ENCODE results near the gene NDC80. TPM values are rescaled to one million over a fixed set of nuclear protein-coding genes. Genes with fewer than 3 reads are reported as not detected.
"Not testable (repeated sequence)": the region's sequence is repeated elsewhere in the genome, so short reads cannot be mapped to it uniquely, and the experiment has no call there.

Gene NDC80
- total RNA-seq, 2 experiments from 2014 or later: 96.8 to 108 TPM

GRCh38 chr18:2656981-2657512, 85.7 kb downstream of the NDC80 start:
- Mint-ChIP-seq H3K4me3 (peak overlapping the region; percentile 93), H3K4me1 (ENCODE audit: low read depth) (peaks cover 38% of the 10 kb centered on the region), H3K36me3 (ENCODE audit: low read depth) (peaks cover 28% of the 10 kb centered on the region), H3K9me3 (no peaks in the 10 kb centered on the region), H3K27ac (peak overlapping the region; percentile 96), H3K27me3 (ENCODE audit: low read depth) (no peaks in the 10 kb centered on the region)
- CTCF ChIA-PET: interaction anchor here (0.6 to 1.8 kb wide), 3 partner anchors 62 to 70 kb away, joined by 3 to 5 read pairs (median 3); no protein-coding TSS in a partner anchor
- intact Hi-C loops (cut with micrococcal nuclease): loop anchor here (1.0 to 10.0 kb wide), 8 partner anchors 25 to 1845 kb away; partner anchors contain the start of genes MYL12A, TGIF1 and YES1
- no peak for DNase-seq

GRCh38 chr18:2657788-2658458, 86.6 kb downstream of the NDC80 start:
- intact Hi-C loops (cut with micrococcal nuclease): loop anchor here (1.0 to 10.0 kb wide), 9 partner anchors 15 to 1846 kb away; partner anchors contain the start of genes TGIF1 and YES1
- peak overlapping the region; percentile 94 for H3K27ac Mint-ChIP-seq
- H3K36me3 Mint-ChIP-seq (ENCODE audit: low read depth): peaks cover 28% of the 10 kb centered on the region
- peaks cover 45% of the 10 kb centered on the region for H3K4me1 Mint-ChIP-seq (ENCODE audit: low read depth)
- peak overlapping the region; percentile 93 for H3K4me3 Mint-ChIP-seq
- DNase-seq: no peak
- H3K9me3 Mint-ChIP-seq: no peaks in the 10 kb centered on the region
- CTCF ChIA-PET: interaction anchor here (0.6 kb wide), 1 partner anchor 58 kb away, joined by 4 read pairs; no protein-coding TSS in a partner anchor
- H3K27me3 Mint-ChIP-seq (ENCODE audit: low read depth): no peaks in the 10 kb centered on the region

- H3K36me3 Mint-ChIP-seq (ENCODE audit: low read depth): peaks cover 40% of the 10 kb centered on the region
- intact Hi-C loops (cut with micrococcal nuclease); H3K27me3 Mint-ChIP-seq (ENCODE audit: low read depth); H3K4me3 Mint-ChIP-seq; CTCF ChIA-PET; DNase-seq; H3K9me3 Mint-ChIP-seq: not testable (repeated sequence)
- H3K4me1 Mint-ChIP-seq (ENCODE audit: low read depth): peaks cover 61% of the 10 kb centered on the region
- peak overlapping the region; percentile 33 for H3K27ac Mint-ChIP-seq
Observed at GRCh38 chr18:2660849-2661248, 89.5 kb downstream of the NDC80 start.

DNA sequence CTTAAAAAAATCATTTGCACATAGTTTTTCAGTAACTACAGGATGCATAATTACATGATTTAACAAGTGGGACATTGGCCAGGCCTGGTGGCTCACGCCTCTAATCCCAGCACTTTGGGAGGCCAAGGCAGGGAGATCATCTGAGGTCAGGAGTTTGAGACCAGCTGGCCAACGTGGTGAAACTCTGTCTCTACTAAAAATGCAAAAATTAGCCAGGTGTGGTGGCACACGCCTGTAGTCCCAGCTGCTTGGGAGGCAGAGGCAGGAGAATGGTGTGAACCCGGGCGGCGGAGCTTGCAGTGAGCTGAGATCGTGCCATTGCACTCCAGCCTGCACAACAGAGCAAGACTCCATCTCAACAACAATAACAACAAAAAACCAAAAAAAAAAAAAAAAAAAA, 90.9 kb downstream of the NDC80 start:
- H3K9me3 Mint-ChIP-seq; H3K27me3 Mint-ChIP-seq (ENCODE audit: low read depth); CTCF ChIA-PET; H3K27ac Mint-ChIP-seq; intact Hi-C loops (cut with micrococcal nuclease); DNase-seq: not testable (repeated sequence)
- peak overlapping the region; percentile 15 for H3K4me3 Mint-ChIP-seq
- peaks cover 39% of the 10 kb centered on the region for H3K36me3 Mint-ChIP-seq (ENCODE audit: low read depth)
- peaks cover 62% of the 10 kb centered on the region for H3K4me1 Mint-ChIP-seq (ENCODE audit: low read depth)

GRCh38 chr18:2662990-2663389, 91.6 kb downstream of the NDC80 start:
- CTCF ChIA-PET: interaction anchor here (0.7 kb wide), 1 partner anchor 961 kb away, joined by 3 read pairs; no protein-coding TSS in a partner anchor
- no peak for DNase-seq
- intact Hi-C loops (cut with micrococcal nuclease): no loop called here
- Mint-ChIP-seq H3K4me1 (ENCODE audit: low read depth) (peaks cover 58% of the 10 kb centered on the region), H3K36me3 (ENCODE audit: low read depth) (peaks cover 37% of the 10 kb centered on the region), H3K27ac (no peak overlapping the region), H3K4me3 (no peak overlapping the region), H3K27me3 (ENCODE audit: low read depth) (no peaks in the 10 kb centered on the region), H3K9me3 (no peaks in the 10 kb centered on the region)

Other genes starting within 250 kb of the NDC80 start
- gene METTL4, start 52 bp upstream of the NDC80 start, total RNA-seq: 10 to 100 TPM; 19.4 to 20.6 TPM
- 10 to 100 TPM; 91.3 to 91.5 TPM for gene SMCHD1, start 84.2 kb downstream of the NDC80 start, total RNA-seq

All from activated naive CD4-positive, alpha-beta T cell treated with anti-CD3 and anti-CD28 coated beads for 36 hours (primary cell).